ENCODE results near the gene CYP1A2.

The CYP1A2 gene

GRCh38 chr15:74790080-74790916 lies 41.7 kb downstream of the CYP1A2 start:
- peak; percentile 40 for DNase-seq

DNA sequence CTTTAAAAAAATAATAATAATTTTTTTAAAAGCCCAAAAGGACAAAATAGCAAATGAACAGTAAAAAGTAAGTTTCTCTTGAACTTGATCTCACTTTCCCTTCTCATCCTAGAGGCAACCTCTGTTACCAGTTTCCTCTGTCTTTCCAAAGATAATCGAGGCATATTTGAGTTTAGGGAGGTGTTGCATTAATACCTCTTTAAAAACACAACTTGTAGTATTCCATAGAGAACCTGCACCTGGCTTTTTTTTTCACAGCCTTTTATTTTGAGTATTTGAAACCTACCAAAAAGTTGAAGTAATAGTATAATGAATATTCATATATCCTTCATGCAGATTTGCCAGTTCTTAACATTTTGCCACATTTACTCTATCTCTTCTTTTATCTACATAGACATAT lies 42.4 kb downstream of the CYP1A2 start:
- no peak for DNase-seq

DNA sequence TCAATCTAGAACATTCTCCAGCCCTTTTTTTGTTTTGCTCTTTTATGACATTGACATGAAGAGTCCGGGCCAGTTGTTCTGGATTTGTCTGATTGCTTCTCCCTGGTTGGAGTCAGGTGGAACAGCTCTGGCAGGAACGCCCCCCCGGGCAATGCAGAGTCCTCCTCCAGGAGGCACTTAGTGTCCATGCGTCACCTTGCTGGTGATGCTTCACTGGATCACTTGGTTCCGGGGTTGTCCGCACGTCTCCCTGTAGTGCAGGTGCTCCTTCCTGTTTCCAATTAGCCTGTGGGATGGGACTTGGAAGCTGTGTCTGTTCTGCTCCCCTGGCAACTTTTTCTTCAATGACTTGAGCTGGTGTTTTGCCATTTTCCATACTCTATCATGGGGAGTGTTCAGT lies 43.0 kb downstream of the CYP1A2 start:
- DNase-seq: no peak

DNA sequence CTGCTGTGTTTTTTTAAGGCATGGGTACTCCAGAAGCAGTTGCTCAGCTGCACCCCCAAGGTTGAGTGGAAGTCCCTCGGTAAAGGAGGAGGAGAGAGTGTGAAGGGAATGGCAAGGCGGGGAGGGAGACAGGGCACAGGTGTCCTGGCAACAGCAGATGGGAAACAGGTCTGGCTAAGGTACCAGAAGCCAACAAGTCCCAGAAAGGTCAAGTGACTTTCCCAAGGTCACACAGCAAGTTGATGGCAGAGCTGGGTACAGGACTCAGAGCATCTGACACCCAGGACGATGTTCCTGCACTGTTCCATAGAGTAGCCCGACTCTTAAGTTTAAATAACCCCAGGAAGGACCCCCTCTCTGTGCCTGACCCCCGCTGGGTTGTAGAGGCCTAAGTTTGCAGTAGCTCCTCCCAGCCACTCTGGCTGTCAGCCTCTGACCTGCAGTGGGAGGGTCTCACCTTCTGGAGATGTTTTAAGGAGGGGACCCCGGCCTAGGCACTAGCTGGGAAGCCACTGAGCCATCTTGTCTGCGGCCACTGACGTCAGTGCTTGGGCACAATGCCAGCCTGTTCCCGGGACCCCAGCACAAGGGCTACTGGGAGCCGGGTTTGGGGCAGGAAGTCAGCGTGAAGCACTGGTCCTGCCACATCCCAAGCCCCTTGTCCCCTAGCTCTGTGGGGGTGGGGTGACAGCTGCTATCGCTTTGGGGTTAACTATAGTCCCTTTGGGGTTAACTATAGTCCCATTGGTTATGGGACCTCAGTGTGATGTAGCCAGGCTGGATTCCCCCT lies 43.8 kb downstream of the CYP1A2 start:
- no peak for DNase-seq

GRCh38 chr15:74793135-74794028 lies 44.7 kb downstream of the CYP1A2 start:
- DNase-seq: peak; percentile 78

DNA sequence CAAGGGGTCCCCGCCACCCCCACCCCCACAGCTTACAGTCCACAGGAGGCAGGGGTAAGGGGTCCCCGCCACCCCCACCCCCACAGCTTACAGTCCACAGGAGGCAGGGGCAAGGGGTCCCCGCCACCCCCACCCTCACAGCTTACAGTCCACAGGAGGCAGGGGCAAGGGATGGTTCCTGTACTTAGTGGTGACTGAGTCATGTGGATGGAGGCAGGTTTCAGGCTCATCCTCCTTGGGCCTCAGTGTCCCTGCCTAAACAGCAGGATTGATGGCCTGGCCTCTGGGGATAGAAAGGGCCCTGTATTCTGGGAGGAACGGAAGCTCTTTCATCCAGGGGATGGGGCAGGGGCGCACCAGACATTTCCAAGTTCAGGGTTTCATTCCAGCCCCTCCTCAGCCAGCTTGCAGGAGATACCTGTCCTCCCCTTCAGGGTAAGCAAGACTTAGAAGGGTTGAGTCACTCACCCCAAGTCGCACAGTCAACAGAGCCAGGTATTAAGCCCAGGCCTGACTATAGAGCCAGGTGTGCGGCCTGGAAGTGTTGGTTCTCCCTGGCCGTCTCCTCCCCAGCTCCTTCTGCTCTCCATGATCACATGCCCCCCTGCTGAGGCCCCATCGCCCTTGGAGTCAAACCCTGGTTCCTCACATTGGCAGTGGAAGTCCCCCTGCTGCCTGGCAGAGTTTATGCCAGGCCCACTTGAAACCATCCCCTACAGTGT lies 45.8 kb downstream of the CYP1A2 start:
- no peak for DNase-seq

DNA sequence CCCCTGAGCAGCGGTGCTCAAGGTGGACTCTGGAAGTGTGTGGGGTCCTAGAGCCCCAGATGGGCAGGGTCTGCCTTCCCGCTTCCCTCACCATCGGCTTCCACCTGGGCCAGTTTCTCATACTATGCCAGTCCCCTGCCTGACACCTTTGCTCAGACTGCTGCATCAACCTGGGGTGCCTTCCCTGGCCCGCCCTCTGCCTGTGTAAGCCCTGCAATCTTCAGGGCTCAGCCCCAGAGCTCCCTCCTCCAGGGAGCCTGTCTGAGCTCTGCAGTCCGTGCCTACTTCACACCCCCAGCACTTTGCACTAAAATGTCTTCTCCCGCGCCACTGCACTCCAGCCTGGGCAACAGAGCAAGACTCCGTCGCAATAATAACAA lies 46.3 kb downstream of the CYP1A2 start:
- no peak for DNase-seq

DNA sequence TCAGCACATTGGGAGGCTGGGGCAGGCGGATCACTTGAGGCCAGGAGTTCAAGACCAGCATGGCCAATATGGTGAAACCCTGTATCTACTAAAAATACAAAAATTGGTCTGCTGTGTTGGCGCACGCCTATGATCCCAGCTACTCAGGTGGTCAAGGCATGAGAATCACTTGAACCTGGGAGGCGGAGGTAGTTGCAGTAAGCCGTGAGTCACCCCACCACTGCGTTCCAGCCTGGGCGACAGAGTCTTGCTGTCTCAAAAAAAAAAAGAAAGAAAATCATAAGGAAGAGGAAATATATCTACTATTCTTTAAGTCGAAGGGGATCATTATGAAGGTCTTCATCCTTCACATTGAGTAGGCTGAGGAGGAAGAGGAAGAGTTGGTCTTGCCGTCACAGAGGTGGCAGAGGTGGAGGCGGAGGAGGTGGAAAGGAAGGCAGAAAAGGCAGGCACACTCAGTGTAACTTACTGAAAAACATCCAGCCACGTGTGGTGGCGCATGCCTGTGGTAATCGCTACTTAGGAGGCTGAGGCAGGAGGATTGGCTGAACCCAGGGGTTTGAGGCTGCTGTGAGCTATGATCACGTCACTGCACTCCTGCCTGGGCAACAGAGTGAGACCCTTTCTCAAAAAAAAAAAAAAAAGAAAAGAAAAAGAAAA lies 47.5 kb downstream of the CYP1A2 start:
- peak; percentile 50 for DNase-seq

DNA sequence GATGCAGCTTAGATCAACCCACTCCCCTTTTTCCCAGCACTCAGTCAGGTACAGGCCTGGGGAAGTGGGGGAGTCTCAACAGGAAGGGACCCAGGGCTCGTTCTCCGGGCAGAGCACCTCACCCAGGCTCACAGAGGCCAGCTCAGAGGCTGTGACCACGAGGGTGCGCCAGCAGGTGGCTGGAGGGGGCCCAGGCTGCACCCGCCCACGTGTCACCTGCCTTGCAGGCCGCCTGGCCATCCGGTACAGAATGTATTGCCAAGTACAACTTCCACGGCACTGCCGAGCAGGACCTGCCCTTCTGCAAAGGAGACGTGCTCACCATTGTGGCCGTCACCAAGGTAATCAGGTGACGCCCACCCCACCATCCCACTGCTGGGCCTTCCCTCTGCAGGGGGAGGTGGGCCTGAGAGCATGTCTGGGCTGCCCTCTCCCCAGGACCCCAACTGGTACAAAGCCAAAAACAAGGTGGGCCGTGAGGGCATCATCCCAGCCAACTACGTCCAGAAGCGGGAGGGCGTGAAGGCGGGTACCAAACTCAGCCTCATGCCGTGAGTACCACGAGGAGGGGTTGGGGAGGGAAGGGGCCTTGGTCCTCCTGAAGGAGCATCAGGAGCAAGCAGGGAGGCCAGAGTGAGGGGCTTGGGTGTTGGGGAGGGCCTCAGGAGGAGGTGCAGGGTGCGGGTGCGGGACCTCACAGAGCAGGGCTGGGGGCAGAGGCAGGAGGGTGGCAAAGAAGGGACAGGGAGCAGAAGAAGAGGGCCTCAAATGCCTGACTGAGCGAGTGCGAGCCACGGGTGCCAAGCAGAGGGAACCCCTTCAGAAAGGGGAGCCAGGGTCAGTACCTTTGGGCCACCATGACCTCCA lies 50.0 kb downstream of the CYP1A2 start:
- DNase-seq: no peak

- DNase-seq: no peak
Measured at GRCh38 chr15:74799255-74799855, 50.7 kb downstream of the CYP1A2 start.

DNA sequence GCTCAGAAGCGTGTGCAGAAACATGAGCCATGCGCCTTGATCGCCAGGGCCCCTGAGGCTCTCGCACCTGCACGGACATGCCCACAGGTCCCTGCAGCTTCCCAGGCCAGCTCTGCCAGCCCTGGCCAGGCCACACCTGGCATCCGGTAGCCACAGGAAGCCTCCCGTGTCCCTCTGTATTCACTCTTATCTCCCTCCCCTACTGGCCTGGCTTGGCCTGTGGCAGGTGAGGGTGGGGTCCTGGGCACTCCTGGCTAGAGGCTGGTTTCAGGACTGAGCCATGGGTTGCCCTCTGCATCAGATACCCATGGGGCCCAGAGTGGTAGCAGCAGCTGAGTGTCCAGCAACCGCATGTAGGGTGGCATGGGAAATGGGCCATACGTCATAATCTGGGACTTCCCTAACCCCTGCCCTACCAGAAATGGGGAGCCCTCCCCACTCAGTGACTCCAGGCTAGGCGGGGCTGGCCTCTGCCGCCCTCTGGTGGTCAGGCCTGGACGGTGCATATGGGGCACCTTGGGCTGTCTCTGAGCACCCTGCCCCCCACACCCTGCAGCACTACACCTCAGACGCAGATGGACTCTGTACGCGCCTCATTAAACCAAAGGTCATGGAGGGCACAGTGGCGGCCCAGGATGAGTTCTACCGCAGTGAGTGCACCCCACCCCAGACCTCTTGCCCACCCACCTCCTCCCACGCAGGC lies 51.4 kb downstream of the CYP1A2 start:
- peak; percentile 83 for DNase-seq

GRCh38 chr15:74800559-74801094 lies 52.0 kb downstream of the CYP1A2 start:
- no peak for DNase-seq

- DNase-seq: no peak
Measured at GRCh38 chr15:74801311-74801997, 52.8 kb downstream of the CYP1A2 start.

- no peak for DNase-seq
Measured at GRCh38 chr15:74802290-74802689, 53.6 kb downstream of the CYP1A2 start.

DNA sequence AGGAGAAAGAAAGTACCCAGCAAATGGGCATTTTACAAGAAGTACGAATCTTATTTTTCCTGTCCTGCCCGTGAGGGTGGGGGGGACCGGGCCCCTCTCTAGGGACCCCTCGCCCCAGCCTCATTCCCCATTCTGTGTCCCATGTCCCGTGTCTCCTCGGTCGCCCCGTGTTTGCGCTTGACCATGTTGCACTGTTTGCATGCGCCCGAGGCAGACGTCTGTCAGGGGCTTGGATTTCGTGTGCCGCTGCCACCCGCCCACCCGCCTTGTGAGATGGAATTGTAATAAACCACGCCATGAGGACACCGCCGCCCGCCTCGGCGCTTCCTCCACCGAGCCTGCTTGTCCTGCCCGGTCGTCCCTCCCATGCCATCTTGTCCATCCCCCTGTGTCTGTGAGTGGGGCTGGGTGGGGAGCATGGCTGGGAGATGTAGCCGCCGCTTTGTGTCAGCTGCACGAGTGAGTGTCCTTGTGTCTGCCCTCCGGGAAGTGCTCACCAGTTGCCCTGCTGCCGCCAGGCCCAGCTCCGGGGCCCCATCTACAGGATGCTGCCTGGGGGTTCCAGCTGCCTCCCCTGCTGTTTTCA lies 54.3 kb downstream of the CYP1A2 start:
- no peak for DNase-seq

GRCh38 chr15:74804935-74805334 lies 56.3 kb downstream of the CYP1A2 start:
- no peak for DNase-seq

Measured in effector CD4-positive, alpha-beta T cell (primary cell).